GM12872 (cell line): Measurements from ENCODE around the gene THPO.

ENCODE experiments used
- CTCF ChIP-seq: IDR thresholded peaks from 3 replicates; pipeline ENCODE4 v1.5.1; 2011; ENCODE audit warnings: low read depth, mild to moderate bottlenecking, low read length, moderate library complexity; ENCODE audit not compliant: insufficient read depth

Gene THPO

GRCh38 chr3:184351511-184352148 lies 26.4 kb downstream of the THPO start:
- no peak for TF ChIP-seq CTCF

- TF ChIP-seq CTCF: no peak
Observed at GRCh38 chr3:184350618-184351017, 27.4 kb downstream of the THPO start.

- no peak for TF ChIP-seq CTCF
Observed at GRCh38 chr3:184349563-184350470, 28.2 kb downstream of the THPO start.

GRCh38 chr3:184348057-184348382 lies 30.0 kb downstream of the THPO start:
- TF ChIP-seq CTCF: no peak

GRCh38 chr3:184347321-184348056 lies 30.5 kb downstream of the THPO start:
- TF ChIP-seq CTCF: no peak

- no peak for TF ChIP-seq CTCF
Observed at GRCh38 chr3:184346480-184347190, 31.4 kb downstream of the THPO start.
